Measurements from ENCODE around the gene APBB1.

Gene APBB1

DNA sequence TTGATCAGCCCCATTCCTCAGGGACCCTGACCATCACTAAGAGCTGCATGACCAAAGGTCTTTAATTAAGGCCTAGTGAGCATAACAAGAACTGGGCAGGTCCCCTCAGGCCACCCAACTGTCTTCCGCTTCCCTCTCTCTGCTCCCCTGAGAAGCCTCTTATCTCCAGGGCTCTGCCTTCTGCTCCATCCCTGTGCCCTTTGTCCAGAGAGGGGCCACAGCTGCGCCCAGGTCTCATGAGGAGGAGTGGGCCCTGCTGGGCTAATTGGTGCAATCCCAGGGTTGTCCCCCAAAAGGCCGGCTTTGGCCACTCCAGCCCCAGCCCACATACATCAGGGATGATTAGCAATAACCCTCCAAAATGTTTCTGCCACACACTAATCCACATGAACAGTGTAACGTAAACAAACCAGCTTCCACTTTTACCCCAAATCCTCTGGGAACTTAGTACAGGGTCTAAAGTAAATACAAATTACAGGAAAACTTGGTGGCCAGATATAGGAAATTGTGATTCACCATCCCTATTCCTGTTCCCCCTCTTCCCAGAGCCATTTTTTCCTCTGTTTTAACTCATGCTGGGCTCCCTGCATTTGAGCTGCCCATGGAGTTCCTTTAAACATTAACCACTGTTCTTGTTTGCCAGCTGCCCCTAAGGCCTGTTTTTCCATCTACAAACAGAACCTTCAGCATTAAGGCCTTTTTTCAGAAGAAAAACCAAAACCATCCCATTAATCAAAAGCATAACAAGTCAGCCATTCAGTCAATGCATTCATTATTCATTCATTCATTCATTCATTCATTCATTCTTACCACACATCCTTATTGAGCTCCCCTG is 64.0 kb downstream of the APBB1 start:
- TF ChIP-seq SPI1 (IDR thresholded peaks at IDR 0.05; ENCODE audit: borderline replicate concordance, low read depth) (no peak), POLR2AphosphoS5 (IDR thresholded peaks at IDR 0.05; ENCODE audit: low read depth) (no peak), GABPA (IDR thresholded peaks at IDR 0.05; ENCODE audit: low read depth) (no peak)
- TF ChIP-seq, protein P1, sequence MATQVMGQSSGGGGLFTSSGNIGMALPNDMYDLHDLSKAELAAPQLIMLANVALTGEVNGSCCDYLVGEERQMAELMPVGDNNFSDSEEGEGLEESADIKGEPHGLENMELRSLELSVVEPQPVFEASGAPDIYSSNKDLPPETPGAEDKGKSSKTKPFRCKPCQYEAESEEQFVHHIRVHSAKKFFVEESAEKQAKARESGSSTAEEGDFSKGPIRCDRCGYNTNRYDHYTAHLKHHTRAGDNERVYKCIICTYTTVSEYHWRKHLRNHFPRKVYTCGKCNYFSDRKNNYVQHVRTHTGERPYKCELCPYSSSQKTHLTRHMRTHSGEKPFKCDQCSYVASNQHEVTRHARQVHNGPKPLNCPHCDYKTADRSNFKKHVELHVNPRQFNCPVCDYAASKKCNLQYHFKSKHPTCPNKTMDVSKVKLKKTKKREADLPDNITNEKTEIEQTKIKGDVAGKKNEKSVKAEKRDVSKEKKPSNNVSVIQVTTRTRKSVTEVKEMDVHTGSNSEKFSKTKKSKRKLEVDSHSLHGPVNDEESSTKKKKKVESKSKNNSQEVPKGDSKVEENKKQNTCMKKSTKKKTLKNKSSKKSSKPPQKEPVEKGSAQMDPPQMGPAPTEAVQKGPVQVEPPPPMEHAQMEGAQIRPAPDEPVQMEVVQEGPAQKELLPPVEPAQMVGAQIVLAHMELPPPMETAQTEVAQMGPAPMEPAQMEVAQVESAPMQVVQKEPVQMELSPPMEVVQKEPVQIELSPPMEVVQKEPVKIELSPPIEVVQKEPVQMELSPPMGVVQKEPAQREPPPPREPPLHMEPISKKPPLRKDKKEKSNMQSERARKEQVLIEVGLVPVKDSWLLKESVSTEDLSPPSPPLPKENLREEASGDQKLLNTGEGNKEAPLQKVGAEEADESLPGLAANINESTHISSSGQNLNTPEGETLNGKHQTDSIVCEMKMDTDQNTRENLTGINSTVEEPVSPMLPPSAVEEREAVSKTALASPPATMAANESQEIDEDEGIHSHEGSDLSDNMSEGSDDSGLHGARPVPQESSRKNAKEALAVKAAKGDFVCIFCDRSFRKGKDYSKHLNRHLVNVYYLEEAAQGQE (IDR thresholded peaks at IDR 0.05; ENCODE audit: insufficient replicate concordance, low read depth): no peak
- TF ChIP-seq, protein P2, sequence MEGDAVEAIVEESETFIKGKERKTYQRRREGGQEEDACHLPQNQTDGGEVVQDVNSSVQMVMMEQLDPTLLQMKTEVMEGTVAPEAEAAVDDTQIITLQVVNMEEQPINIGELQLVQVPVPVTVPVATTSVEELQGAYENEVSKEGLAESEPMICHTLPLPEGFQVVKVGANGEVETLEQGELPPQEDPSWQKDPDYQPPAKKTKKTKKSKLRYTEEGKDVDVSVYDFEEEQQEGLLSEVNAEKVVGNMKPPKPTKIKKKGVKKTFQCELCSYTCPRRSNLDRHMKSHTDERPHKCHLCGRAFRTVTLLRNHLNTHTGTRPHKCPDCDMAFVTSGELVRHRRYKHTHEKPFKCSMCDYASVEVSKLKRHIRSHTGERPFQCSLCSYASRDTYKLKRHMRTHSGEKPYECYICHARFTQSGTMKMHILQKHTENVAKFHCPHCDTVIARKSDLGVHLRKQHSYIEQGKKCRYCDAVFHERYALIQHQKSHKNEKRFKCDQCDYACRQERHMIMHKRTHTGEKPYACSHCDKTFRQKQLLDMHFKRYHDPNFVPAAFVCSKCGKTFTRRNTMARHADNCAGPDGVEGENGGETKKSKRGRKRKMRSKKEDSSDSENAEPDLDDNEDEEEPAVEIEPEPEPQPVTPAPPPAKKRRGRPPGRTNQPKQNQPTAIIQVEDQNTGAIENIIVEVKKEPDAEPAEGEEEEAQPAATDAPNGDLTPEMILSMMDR (IDR thresholded peaks at IDR 0.05; ENCODE audit: insufficient read depth, low read length): no peak
- DNase-seq (ENCODE audit: low read depth in 1 of 2, low spot score in 1 of 2): no peak
- Histone ChIP-seq H3K27me3 (ENCODE audit: insufficient read depth, poor library complexity, severe bottlenecking) (peaks cover 5% of the 10 kb centered on the region), H3K4me3 (replicated peaks; ENCODE audit: insufficient read depth, low read length) (no peak overlapping the region), H3K27ac (replicated peaks) (no peak overlapping the region)

DNA sequence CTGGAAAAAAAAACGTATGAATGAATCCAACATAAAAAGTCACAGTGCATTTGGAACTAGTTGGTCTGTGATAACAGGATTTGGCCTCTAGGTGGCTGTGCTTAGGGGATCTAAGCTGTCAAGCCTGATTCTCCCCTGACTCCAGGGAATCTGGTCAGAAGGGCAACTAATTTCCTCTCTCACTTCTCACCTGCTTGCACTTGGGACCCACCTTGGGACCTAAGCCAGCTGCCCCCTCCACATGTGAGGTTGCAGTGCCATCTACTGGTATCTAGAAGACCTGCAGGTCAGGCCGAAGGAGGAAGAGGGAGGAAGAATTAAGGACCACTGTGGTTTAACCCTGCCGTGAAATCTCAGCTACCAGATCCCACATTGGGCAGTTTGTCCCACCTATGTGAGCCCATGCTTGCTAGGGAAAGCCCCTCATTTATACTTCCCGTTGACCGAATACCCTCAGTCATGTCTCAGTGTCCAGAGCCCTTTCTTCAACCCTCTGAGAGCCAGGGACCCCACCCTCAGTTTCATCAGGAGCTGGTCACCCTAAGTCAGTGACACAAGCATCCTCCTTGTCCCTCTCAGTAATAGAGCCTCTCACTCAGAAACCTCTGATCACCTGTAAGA is 65.4 kb downstream of the APBB1 start:
- DNase-seq (ENCODE audit: low read depth in 1 of 2, low spot score in 1 of 2): peak; percentile 20 to 51
- TF ChIP-seq GABPA (IDR thresholded peaks at IDR 0.05; ENCODE audit: low read depth) (no peak), POLR2AphosphoS5 (IDR thresholded peaks at IDR 0.05; ENCODE audit: low read depth) (no peak), SPI1 (IDR thresholded peaks at IDR 0.05; ENCODE audit: borderline replicate concordance, low read depth) (peak; percentile 10; the same call in 1 of the 2 replicates)
- TF ChIP-seq, protein P1 (IDR thresholded peaks at IDR 0.05; ENCODE audit: insufficient replicate concordance, low read depth): no peak
- TF ChIP-seq, protein P2 (IDR thresholded peaks at IDR 0.05; ENCODE audit: insufficient read depth, low read length): peak; percentile 88
- peaks cover 5% of the 10 kb centered on the region for H3K27me3 ChIP-seq (ENCODE audit: insufficient read depth, poor library complexity, severe bottlenecking)
- H3K4me3 ChIP-seq (replicated peaks; ENCODE audit: insufficient read depth, low read length): no peak overlapping the region
- no peak overlapping the region for H3K27ac ChIP-seq (replicated peaks)

DNA sequence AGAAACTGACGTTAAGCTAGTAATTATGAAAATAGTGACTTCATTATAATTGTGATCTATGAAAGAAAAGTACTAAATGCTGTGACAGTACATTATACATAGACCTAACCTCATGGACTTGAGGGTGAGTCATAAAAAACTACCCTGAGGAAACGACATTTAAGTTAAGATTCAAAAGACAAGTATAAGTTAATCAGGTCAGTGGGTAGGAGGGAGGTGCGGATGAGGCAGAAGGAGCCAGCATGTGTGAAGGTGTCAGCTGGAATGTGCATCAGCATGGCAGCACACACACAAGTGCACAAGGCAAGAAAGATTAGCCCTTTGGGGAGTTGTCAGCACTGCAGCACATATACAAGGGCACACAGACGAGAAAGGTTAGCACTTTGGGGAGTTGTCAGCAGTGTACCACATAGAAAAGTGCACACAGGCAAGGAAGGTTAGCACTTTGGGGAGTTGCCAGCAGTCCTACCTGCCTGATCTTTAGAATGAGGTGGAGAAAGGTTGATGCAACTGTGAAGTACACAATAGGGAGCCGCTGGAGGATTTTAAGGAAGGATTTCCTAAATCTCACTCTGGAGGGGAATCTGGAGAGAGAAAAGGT is 67.0 kb downstream of the APBB1 start:
- DNase-seq (ENCODE audit: low read depth in 1 of 2, low spot score in 1 of 2): no peak
- Histone ChIP-seq H3K27ac (replicated peaks) (no peak overlapping the region), H3K4me3 (replicated peaks; ENCODE audit: insufficient read depth, low read length) (no peak overlapping the region), H3K27me3 (ENCODE audit: insufficient read depth, poor library complexity, severe bottlenecking) (peaks cover 7% of the 10 kb centered on the region)
- TF ChIP-seq SPI1 (IDR thresholded peaks at IDR 0.05; ENCODE audit: borderline replicate concordance, low read depth) (no peak), POLR2AphosphoS5 (IDR thresholded peaks at IDR 0.05; ENCODE audit: low read depth) (no peak), GABPA (IDR thresholded peaks at IDR 0.05; ENCODE audit: low read depth) (no peak)
- TF ChIP-seq, protein P2 (IDR thresholded peaks at IDR 0.05; ENCODE audit: insufficient read depth, low read length): no peak
- TF ChIP-seq, protein P1 (IDR thresholded peaks at IDR 0.05; ENCODE audit: insufficient replicate concordance, low read depth): no peak
